Osteocyte (in vitro differentiated cells): ENCODE results near the gene LINC00237. TPM values are rescaled to one million over a fixed set of nuclear protein-coding genes. Genes with fewer than 3 reads are reported as not detected.

Experiments
- DNase-seq: peaks from one replicate; pipeline ENCODE4 v3.0.0; 2021; ENCODE audit warnings: mixed read lengths; ENCODE audit not compliant: unreplicated experiment; ENCODE audit errors: extremely low spot score
- H3K27ac Mint-ChIP-seq: one replicate; pipeline ENCODE4 v1.8.0; 2021; ENCODE audit warnings: mild to moderate bottlenecking, mixed read lengths; ENCODE audit not compliant: unreplicated experiment
- H3K27me3 Mint-ChIP-seq: one replicate; pipeline ENCODE4 v1.8.0; 2021; ENCODE audit warnings: mixed read lengths; ENCODE audit not compliant: unreplicated experiment
- H3K36me3 Mint-ChIP-seq: one replicate; pipeline ENCODE4 v1.8.0; 2021; ENCODE audit warnings: mixed read lengths; ENCODE audit not compliant: unreplicated experiment
- H3K4me1 Mint-ChIP-seq: one replicate; pipeline ENCODE4 v1.8.0; 2021; ENCODE audit warnings: mixed read lengths; ENCODE audit not compliant: unreplicated experiment
- H3K4me3 Mint-ChIP-seq: one replicate; pipeline ENCODE4 v1.8.0; 2021; ENCODE audit warnings: mild to moderate bottlenecking, moderate library complexity, mixed read lengths; ENCODE audit not compliant: unreplicated experiment
- H3K9me3 Mint-ChIP-seq: one replicate; pipeline ENCODE4 v1.8.0; 2021; ENCODE audit warnings: mixed read lengths; ENCODE audit not compliant: unreplicated experiment
- CTCF ChIP-seq: fragments of 200-600 bp; sonication (generic); IDR thresholded peaks from 2 replicates; pipeline ENCODE4 v1.5.0; 2021; ENCODE audit warnings: antibody characterized with exemption, mild to moderate bottlenecking, moderate library complexity
- total RNA-seq: library from RNA; stranded (reverse); gene quantifications from 2 replicates; pipeline ENCODE4 v1.2.1, GENCODE V29; 2021

LINC00237 gene
- total RNA-seq, 1 donor from 2014 or later = not detected

GRCh38 chr20:21102603-21103311, 3.4 kb downstream of the LINC00237 start:
- Mint-ChIP-seq H3K36me3 (no peaks in the 10 kb centered on the region), H3K9me3 (no peaks in the 10 kb centered on the region), H3K4me3 (peak overlapping the region; percentile 44), H3K27ac (no peak overlapping the region), H3K4me1 (peaks cover 25% of the 10 kb centered on the region), H3K27me3 (peaks cover 88% of the 10 kb centered on the region)
- TF ChIP-seq CTCF = no peak
- no peak for DNase-seq

- Mint-ChIP-seq H3K27ac (no peak overlapping the region), H3K9me3 (no peaks in the 10 kb centered on the region), H3K27me3 (peaks cover 88% of the 10 kb centered on the region), H3K4me1 (peaks cover 25% of the 10 kb centered on the region), H3K4me3 (peak overlapping the region; percentile 22), H3K36me3 (no peaks in the 10 kb centered on the region)
- TF ChIP-seq CTCF = no peak
- DNase-seq = no peak
These were observed 4.1 kb downstream of the LINC00237 start for GRCh38 chr20:21101932-21102575.

DNA sequence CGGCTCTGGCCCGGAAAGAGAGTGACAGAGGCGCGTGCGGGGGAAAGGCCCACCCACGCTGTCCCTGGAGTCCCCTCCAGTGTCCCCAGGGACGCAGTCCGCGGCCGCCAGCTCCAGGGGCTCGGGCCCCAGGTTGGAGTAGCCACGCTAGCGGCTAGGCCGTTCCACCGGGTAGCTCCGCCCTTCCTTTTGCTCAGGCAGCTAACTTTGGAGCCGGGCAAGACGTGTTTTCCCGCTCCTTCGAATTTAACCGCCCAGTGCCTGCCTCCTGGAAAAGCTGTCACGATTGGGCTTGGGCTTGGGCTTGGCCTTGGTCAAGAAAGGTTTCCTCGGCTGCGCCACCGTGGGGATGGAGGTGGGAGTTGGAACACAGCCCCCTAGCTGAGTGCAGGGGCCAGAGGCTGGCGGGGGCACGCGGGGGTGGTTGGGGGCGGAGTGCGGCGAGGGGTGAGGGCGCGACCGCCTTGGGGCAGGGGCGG, 4.7 kb downstream of the LINC00237 start:
- Mint-ChIP-seq H3K27me3 (peaks cover 88% of the 10 kb centered on the region), H3K4me1 (peaks cover 25% of the 10 kb centered on the region), H3K36me3 (no peaks in the 10 kb centered on the region), H3K4me3 (no peak overlapping the region), H3K9me3 (no peaks in the 10 kb centered on the region), H3K27ac (no peak overlapping the region)
- no peak for DNase-seq
- no peak for TF ChIP-seq CTCF

- Mint-ChIP-seq H3K27me3 (peaks cover 88% of the 10 kb centered on the region), H3K4me1 (peaks cover 22% of the 10 kb centered on the region), H3K4me3 (peak overlapping the region; percentile 59), H3K9me3 (no peaks in the 10 kb centered on the region), H3K36me3 (no peaks in the 10 kb centered on the region), H3K27ac (peak overlapping the region; percentile 43)
- TF ChIP-seq CTCF = no peak
- DNase-seq = no peak
These were observed 5.3 kb downstream of the LINC00237 start for GRCh38 chr20:21100578-21101452.
